A549 treated with AZD9567 at 1 μM for 4 hours (cell line): ENCODE measurements around the gene PDLIM5. TPM values are rescaled to one million over a fixed set of nuclear protein-coding genes. Genes with fewer than 3 reads are reported as not detected.

ENCODE experiments used
- total RNA-seq: library from RNA; stranded (reverse); fragments of 200-300 nt; extraction: Qiagen RNA extraction; gene quantifications from 5 replicates; pipeline ENCODE4 v1.2.3, GENCODE V29; 2022; ENCODE audit not compliant: insufficient read depth

Gene PDLIM5, protein sequence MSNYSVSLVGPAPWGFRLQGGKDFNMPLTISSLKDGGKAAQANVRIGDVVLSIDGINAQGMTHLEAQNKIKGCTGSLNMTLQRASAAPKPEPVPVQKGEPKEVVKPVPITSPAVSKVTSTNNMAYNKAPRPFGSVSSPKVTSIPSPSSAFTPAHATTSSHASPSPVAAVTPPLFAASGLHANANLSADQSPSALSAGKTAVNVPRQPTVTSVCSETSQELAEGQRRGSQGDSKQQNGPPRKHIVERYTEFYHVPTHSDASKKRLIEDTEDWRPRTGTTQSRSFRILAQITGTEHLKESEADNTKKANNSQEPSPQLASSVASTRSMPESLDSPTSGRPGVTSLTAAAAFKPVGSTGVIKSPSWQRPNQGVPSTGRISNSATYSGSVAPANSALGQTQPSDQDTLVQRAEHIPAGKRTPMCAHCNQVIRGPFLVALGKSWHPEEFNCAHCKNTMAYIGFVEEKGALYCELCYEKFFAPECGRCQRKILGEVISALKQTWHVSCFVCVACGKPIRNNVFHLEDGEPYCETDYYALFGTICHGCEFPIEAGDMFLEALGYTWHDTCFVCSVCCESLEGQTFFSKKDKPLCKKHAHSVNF
- 23.0 to 39.6 TPM (median 30.0 TPM) in 5 replicates for total RNA-seq

DNA sequence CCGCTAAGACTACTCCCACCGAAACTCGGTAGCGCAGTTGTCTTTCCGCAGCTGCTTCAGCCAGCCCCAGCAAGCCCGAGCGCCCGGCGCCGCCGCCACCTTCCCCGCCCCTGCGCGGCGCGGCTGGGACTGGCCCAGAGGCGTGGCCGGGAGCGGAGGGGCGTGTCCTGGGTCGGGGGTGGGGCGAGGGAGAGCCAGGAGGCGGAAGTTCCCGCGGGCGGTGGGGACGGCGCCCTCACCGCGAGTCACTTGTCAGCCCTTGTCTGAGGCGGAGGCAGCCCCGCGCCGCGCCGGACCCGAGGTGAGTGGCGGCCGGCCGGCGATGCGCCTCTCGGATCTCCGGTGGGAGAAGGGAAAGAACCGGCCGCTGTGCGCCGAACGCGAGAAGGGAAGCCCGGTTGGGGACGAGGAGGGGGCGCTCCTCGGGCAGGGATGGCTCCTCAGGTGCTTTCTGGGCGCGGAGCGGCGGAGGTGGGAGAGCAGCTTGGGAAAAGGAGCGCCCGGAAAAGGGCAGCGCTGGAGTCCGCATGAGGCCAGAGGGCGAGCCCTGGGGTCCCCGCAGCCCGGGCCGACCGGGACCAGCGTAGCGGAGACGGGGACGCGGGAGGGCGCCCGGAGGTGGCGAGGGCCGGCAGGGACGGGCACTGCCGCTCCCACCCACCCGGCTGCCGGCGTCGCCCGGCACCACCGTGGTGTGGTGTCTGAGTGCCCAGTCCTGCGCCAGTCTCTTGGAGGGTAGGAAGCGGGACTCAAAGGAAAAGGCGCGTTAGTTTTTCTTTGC is at the start of gene PDLIM5:
Gene PDLIM5, plus strand, starts transcription at position 248 of the 781 bp plus-strand sequence. CDS start 3,347 bp downstream, outside the sequence.

Other genes starting within 250 kb of the PDLIM5 start
- 9.3 to 12.5 TPM (median 11.5 TPM) in 5 replicates for gene SMARCAD1, start 244.1 kb upstream of the PDLIM5 start, total RNA-seq
- gene HPGDS, start 109.1 kb upstream of the PDLIM5 start, total RNA-seq: not detected in 5 replicates